Tibial artery (tissue), 4 donors: ENCODE results near the gene COMMD8.

Source experiments
- DNase-seq, 2 donors: peaks; one replicate each; pipeline ENCODE4 v3.0.0-alpha.2; 2019
- H3K27ac ChIP-seq, 2 donors: fragments of 200-600 bp; sonication (generic) in 1 of 2; 1 replicate in 1 of 2; 2 replicates in 1 of 2; pipeline ENCODE4 v1.5.1; 2018 to 2019; ENCODE audit warnings: mild to moderate bottlenecking in 1 of 2
- H3K27me3 ChIP-seq, 2 donors: fragments of 200-600 bp; sonication (generic) in 1 of 2; one replicate each; pipeline versions ENCODE4 v1.5.1 to v1.6.0; 2016 to 2019
- H3K36me3 ChIP-seq, 3 donors: fragments of 200-600 bp; sonication (generic) in 2 of 3; one replicate each; pipeline ENCODE4 v1.5.1; 2016 to 2019; ENCODE audit warnings: mild to moderate bottlenecking in 2 of 3
- H3K4me1 ChIP-seq, 4 donors: fragments of 200-600 bp; sonication (generic) in 2 of 4; 1 replicate in 3 of 4; 2 replicates in 1 of 4; pipeline ENCODE4 v1.5.1; 2016 to 2019
- H3K4me3 ChIP-seq, 2 donors: fragments of 200-600 bp; sonication (generic) in 1 of 2; 1 replicate in 1 of 2; 2 replicates in 1 of 2; pipeline ENCODE4 v1.5.1; 2018 to 2019; ENCODE audit warnings: mild to moderate bottlenecking in 2 of 2
- H3K9me3 ChIP-seq, 3 donors: fragments of 200-600 bp; sonication (generic) in 1 of 3; one replicate each; pipeline ENCODE4 v1.5.1; 2016 to 2019
- CTCF ChIP-seq, 2 experiments: fragments of 200-600 bp in 1 of 2; fragments of 450-650 bp in 1 of 2; IDR thresholded peaks; one replicate each; pipeline ENCODE4 v1.5.1; 2017 to 2019; ENCODE audit warnings: antibody characterized with exemption in 2 of 2, mild to moderate bottlenecking in 1 of 2, moderate library complexity in 1 of 2
- intact Hi-C: fragments of 100-400 bp; cut with DNase I; formaldehyde crosslinking; loops from one replicate; pipeline ENCODE4 v1.15.0; 2023; ENCODE audit warnings: low total_unique reads

The COMMD8 gene

GRCh38 chr4:47413521-47413920, 50.0 kb downstream of the COMMD8 start:
- DNase-seq: no peak
- H3K4me3 ChIP-seq: no peak overlapping the region
- no peaks in the 10 kb centered on the region for H3K9me3 ChIP-seq
- H3K4me1 ChIP-seq: no peaks in the 10 kb centered on the region
- TF ChIP-seq CTCF (IDR thresholded peaks at IDR 0.05): no peak
- no peaks in the 10 kb centered on the region for H3K36me3 ChIP-seq
- no peaks in the 10 kb centered on the region for H3K27me3 ChIP-seq
- no peak overlapping the region for H3K27ac ChIP-seq
- intact Hi-C loops: no loop called here

DNA sequence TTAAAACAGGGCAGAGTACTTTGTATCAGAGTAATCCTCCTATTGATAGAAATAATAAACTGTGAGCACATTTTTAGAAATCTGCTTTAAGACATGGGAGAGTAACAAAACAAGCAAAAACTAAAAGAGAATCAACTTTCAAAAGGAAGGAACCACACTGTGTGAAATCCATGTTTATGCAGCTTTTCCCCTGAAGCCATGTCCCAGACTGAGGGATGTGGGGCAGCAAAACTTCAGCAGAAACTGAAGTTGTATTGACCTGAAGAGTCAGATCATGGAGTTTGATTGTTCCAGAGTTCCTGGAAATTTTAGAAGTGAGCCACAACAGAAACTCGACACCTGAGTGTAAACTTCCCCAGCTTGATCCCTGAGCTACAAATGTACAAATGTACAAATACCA, 53.2 kb downstream of the COMMD8 start:
- H3K27ac ChIP-seq: no peak overlapping the region
- no peak for TF ChIP-seq CTCF (IDR thresholded peaks at IDR 0.05)
- H3K4me1 ChIP-seq: no peaks in the 10 kb centered on the region
- no peak for DNase-seq
- no peaks in the 10 kb centered on the region for H3K9me3 ChIP-seq
- no peak overlapping the region for H3K4me3 ChIP-seq
- intact Hi-C loops: no loop called here
- H3K27me3 ChIP-seq: no peaks in the 10 kb centered on the region
- no peaks in the 10 kb centered on the region for H3K36me3 ChIP-seq

GRCh38 chr4:47406408-47406807, 57.1 kb downstream of the COMMD8 start:
- no peak for DNase-seq
- Histone ChIP-seq H3K27ac (no peak overlapping the region), H3K27me3 (no peaks in the 10 kb centered on the region), H3K4me1 (no peaks in the 10 kb centered on the region), H3K4me3 (no peak overlapping the region), H3K9me3 (no peaks in the 10 kb centered on the region), H3K36me3 (no peaks in the 10 kb centered on the region)
- intact Hi-C loops: no loop called here
- no peak for TF ChIP-seq CTCF (IDR thresholded peaks at IDR 0.05)
